Epidermal melanocyte (primary cell): ENCODE results near the gene JAKMIP3.

Experiments
- DNase-seq: peaks from one replicate; pipeline ENCODE4 v3.0.0; 2011; ENCODE audit warnings: low spot score; ENCODE audit not compliant: insufficient read length

JAKMIP3 gene

GRCh38 chr10:132065491-132066105 is at the start of gene JAKMIP3:
Gene JAKMIP3, plus strand, starts transcription at chr10:132065946. Its CDS starts 38,863 bp downstream, at chr10:132104809.
- DNase-seq = peak; percentile 69

GRCh38 chr10:132016514-132016913 is 49.2 kb upstream of the JAKMIP3 start:
- DNase-seq = no peak

- DNase-seq = no peak
Observed at GRCh38 chr10:132018446-132018845, 47.3 kb upstream of the JAKMIP3 start.

DNA sequence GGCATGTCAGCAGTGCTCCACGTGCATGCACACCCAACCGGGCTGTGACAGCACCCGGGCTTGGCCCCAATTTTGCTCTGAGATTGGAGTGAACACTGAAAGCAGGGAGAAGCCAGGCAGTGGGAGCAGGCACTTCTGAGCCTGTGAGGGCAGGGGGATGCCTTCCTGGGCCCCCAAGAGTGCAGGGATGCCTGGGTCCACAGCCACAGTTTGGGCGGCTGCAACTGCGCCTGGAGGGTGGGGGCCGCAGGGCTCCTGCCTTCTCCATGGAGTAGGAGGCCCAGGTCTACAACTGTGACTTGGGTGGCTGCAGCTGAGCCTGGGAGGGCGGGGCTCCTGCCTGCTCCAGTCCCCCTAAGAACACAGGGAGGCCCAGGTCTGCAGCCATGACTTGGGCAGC is 46.4 kb upstream of the JAKMIP3 start:
- no peak for DNase-seq

DNA sequence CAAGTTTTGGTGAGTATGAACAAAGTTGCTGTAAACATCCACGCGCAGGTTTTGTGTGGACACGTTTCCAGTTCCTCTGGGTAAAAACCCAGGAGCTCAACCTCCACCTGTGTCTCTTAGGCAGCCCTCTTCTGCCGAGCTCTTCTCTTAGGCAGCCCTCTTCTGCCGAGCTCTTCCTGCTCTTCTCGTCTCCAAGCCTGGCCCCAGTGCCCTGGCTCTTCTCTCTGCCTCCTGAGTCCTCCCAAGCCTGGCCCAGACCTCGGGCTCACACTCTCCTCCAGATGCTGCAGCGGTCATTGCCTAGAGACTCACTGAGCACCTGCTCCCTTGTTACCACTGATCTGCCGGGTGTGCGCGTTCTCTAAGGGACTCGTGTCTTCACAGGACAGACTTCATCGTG is 45.3 kb upstream of the JAKMIP3 start:
- DNase-seq = no peak

- no peak for DNase-seq
Observed at GRCh38 chr10:132021046-132021445, 44.7 kb upstream of the JAKMIP3 start.

- DNase-seq = no peak
Observed at GRCh38 chr10:132021504-132022143, 44.1 kb upstream of the JAKMIP3 start.

DNA sequence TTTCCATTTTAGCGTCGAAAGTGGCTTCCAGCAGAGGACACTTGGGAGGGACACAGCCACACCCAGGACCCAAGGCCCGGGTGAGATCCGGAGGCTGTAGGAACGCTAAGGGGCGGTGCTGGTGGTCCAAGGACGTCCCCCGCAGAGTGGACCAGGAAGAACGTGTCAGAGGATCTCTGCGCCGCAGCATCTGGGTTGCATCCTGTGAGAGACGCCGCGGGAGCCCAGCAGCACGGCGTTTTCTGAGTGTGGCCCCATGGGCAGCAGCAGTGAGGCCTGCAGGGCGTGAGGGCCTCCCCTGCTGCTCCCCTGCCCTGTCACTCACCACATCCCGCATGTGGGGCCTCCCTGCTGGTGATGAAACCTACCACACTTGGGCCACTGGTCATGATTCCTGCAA is 43.5 kb upstream of the JAKMIP3 start:
- no peak for DNase-seq

DNA sequence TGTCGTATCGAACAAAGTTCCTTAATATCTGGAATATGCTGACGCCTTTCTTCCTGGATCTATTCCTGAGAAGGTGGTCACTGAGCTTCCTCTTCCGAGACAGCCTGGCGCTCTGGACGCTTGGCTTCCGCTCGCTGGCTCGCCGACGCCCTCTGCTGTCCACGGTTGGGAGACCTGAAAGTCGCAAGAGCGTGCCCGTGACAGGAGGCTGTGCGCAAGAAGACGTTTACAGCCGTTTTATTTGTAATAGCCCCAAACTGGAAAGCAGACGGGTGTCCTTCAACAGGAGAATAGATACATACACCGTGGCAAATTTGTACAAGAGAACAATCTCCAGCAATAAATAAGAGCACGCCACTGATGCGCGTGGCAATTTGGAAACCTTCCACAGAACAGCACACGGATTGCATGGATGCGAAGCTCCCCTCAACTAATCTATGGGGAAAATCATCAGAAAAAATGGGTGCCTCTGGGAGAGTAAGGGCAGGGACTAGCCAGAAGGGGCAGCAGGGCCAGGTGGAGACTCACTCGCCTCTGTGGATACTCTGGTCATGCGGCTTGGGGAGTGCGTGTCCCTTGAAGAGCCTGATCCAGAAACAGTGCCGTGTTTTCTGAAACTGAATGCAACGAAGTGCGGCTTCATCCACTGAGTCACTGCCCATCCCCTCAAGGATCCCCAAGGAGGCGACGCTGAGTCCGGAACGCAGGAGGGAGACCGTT is 42.5 kb upstream of the JAKMIP3 start:
- peak; percentile 68 for DNase-seq

DNA sequence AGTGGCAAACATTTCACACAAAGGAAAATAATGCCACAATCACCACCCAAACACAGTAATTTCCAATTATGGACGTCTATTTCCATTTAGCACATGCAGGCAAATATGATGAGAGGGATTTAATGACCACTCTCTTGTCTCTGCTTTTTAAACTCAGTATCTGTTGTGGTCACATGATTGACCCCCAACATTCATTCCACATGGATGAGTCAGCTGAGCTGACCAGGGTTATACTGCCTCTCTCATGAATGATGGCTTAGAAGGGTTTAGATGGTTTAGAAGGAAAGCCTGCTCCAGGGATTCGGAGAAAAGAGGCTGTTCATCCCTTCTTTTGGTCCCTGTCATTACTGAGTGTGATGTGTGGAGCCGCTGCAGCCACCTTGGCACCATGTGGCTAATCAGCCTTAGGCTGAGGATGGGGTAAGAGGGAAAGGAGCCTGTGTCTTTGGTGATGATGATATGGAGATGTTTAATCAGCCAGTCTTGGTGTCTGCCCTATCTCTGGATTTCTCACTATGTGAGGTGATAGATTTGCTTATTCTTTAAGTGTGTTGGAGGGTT is 38.2 kb upstream of the JAKMIP3 start:
- no peak for DNase-seq

GRCh38 chr10:132028706-132029105 is 37.0 kb upstream of the JAKMIP3 start:
- DNase-seq = no peak

GRCh38 chr10:132030898-132031463 is 34.8 kb upstream of the JAKMIP3 start:
- DNase-seq = no peak

- no peak for DNase-seq
Observed at GRCh38 chr10:132033632-132034031, 32.1 kb upstream of the JAKMIP3 start.

DNA sequence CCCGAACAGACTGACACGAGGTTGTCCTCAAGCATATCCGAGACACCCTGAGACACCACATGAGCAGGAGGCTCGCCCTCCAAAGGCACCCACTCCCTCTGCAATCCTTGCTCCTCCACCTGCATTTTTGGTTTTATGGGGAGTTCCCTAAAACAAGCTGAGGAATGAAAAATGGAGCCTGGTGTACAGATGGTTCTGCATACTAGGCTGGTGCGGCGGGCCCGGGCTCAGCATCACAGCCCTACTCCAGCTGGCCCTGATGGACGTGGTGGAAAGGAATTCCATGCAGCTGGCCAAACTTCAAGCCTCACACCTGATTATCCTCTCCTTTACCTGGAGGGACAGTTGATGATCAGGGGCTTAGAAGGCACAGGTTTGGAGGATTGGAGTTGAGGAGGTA is 30.3 kb upstream of the JAKMIP3 start:
- no peak for DNase-seq

GRCh38 chr10:132036153-132036886 is 29.4 kb upstream of the JAKMIP3 start:
- no peak for DNase-seq

GRCh38 chr10:132036887-132037675 is 28.7 kb upstream of the JAKMIP3 start:
- DNase-seq = no peak

- DNase-seq = no peak
Observed at GRCh38 chr10:132037676-132037975, 28.1 kb upstream of the JAKMIP3 start.

GRCh38 chr10:132039371-132039770 is 26.4 kb upstream of the JAKMIP3 start:
- no peak for DNase-seq

GRCh38 chr10:132040046-132040445 is 25.7 kb upstream of the JAKMIP3 start:
- no peak for DNase-seq

DNA sequence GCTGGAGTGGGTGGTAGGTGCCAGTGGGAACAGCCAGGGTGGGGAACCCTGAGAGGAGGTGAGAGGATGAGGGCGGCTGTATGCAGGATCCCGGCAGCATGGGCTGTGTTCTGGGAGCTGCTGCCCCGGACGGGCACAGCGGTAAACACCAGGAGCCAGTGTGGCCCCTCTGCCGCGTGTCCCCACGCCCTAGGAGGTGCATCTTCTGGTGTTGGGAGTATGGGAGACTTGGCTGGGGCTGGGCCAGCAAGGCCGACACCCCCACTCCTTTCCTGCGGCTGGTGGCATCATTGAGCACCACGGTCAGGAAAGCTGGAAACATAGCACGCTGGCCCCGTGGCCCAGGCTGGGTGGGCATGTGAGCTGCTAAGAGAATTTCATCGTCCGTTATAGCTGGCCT is 24.4 kb upstream of the JAKMIP3 start:
- DNase-seq = no peak
